Stimulated activated CD8-positive, alpha-beta memory T cell treated with anti-CD3 and anti-CD28 coated beads, Interleukin-2, amount 100 ng/mL, for 48 hours (primary cell): Measurements from ENCODE around the gene NKD1.

Source experiments
- DNase-seq, 2 donors: peaks; one replicate each; pipeline ENCODE4 v3.0.0-alpha.2; 2020; ENCODE audit warnings: low read depth in 2 of 2

NKD1 gene

GRCh38 chr16:50558913-50559312 lies 10.7 kb downstream of the NKD1 start:
- no peak for DNase-seq

GRCh38 chr16:50559342-50559741 lies 11.1 kb downstream of the NKD1 start:
- DNase-seq: no peak

GRCh38 chr16:50559804-50560514 lies 11.8 kb downstream of the NKD1 start:
- DNase-seq: no peak

- no peak for DNase-seq
Observed at GRCh38 chr16:50560903-50561863, 13.0 kb downstream of the NKD1 start.

GRCh38 chr16:50562657-50563056 lies 14.5 kb downstream of the NKD1 start:
- DNase-seq: no peak

GRCh38 chr16:50563989-50564388 lies 15.8 kb downstream of the NKD1 start:
- no peak for DNase-seq

- DNase-seq: no peak
Observed at GRCh38 chr16:50565428-50565827, 17.2 kb downstream of the NKD1 start.

- DNase-seq: no peak
Observed at GRCh38 chr16:50566014-50566962, 18.1 kb downstream of the NKD1 start.

- DNase-seq: no peak
Observed at GRCh38 chr16:50567651-50568050, 19.5 kb downstream of the NKD1 start.

- no peak for DNase-seq
Observed at GRCh38 chr16:50568187-50568815, 20.1 kb downstream of the NKD1 start.

- DNase-seq: no peak
Observed at GRCh38 chr16:50570354-50570753, 22.2 kb downstream of the NKD1 start.

- DNase-seq: no peak
Observed at GRCh38 chr16:50570808-50571598, 22.8 kb downstream of the NKD1 start.

GRCh38 chr16:50571786-50572185 lies 23.6 kb downstream of the NKD1 start:
- no peak for DNase-seq

GRCh38 chr16:50572700-50573099 lies 24.5 kb downstream of the NKD1 start:
- DNase-seq: no peak

- no peak for DNase-seq
Observed at GRCh38 chr16:50573279-50573678, 25.1 kb downstream of the NKD1 start.

GRCh38 chr16:50573947-50574744 lies 25.9 kb downstream of the NKD1 start:
- DNase-seq: no peak

- no peak for DNase-seq
Observed at GRCh38 chr16:50574745-50575136, 26.5 kb downstream of the NKD1 start.

- DNase-seq: no peak
Observed at GRCh38 chr16:50575743-50576142, 27.5 kb downstream of the NKD1 start.

GRCh38 chr16:50576403-50577113 lies 28.4 kb downstream of the NKD1 start:
- no peak for DNase-seq
